Muscle of back (tissue), 11 donors: ENCODE measurements around the gene DNASE1L2. TPM values are rescaled to one million over a fixed set of nuclear protein-coding genes. Genes with fewer than 3 reads are reported as not detected.
A peak's percentile ranks its signal among the peaks of the same experiment; 100 is the strongest.

Source experiments
- DNase-seq, 3 donors: peaks; one replicate each; pipeline versions ENCODE4 v3.0.0 to v3.0.0-alpha.2; 2013
- polyA plus RNA-seq, 10 donors: library from polyadenylated mRNA; unstranded; fragments of 120-200 nt; gene quantifications; one replicate each; pipeline ENCODE4 v1.2.1, GENCODE V29; 2013; ENCODE audit not compliant: insufficient read length in 10 of 10

The DNASE1L2 gene
- polyA plus RNA-seq, 10 donors, result 0.35 to 1.1 (median 0.71) TPM

DNA sequence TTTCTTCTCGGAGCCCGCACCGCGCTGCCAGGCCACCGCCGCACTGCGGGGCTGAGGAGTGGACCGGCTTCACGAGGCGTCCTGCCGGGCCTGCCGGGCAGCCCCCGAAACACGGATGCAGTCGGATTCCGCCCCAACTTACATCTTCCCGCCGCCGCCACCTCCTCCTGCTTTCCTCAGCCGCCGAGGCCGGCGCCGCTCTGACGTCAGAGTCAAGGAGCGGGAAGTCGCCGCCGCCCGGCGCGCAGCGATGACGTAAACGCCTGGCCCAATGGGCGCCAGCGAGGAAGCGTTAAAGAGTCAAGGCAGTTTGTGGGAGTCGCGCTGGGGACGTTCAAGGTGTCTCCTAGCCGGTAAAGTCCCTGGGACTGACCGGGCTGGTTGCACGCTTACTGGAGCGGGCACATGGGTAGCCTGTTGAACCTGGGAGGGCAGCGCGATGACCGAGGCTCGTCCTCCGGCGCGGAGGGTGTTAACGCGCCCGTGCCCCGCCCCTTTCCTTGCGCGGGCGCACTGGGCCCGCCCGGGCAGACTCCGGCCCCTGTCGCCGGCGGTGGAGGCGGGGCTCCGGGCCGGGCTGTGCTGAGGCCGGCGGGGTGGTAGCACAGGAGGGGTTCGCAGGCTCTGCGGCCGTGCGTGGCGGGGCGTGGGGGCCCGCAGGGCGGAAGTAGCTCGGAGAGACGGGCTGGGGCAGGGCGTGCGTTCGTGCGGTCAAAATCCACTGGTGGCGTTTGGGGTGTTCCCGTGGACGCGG is 31.8 kb downstream of the DNASE1L2 start, which contains the start of gene RNPS1:
Gene RNPS1, minus strand, starts transcription at position 214 of the 754 bp plus-strand sequence. CDS start 3,483 bp downstream, outside the sequence.
- DNase-seq, result peak; percentile 97 to 100 (median 100)

DNA sequence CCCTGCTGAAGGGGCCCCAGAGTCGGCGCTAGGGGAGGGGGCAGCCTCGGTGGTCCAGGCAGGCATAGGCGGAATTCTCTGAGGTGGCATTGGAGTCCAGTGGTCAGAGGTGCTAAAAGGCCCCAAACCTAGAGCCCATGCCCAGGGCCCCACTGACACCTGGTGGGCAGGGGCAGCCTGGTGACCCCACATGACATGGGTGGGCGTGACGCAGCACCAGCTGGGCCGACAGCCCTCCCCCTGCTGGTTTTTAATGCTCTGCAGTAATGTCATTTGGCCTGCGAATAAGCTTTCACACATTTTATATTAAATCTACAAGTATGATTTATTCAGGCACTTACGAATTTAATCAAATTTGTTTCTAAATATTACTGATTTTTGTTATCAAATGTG is 33.8 kb downstream of the DNASE1L2 start:
- DNase-seq, result no peak

DNA sequence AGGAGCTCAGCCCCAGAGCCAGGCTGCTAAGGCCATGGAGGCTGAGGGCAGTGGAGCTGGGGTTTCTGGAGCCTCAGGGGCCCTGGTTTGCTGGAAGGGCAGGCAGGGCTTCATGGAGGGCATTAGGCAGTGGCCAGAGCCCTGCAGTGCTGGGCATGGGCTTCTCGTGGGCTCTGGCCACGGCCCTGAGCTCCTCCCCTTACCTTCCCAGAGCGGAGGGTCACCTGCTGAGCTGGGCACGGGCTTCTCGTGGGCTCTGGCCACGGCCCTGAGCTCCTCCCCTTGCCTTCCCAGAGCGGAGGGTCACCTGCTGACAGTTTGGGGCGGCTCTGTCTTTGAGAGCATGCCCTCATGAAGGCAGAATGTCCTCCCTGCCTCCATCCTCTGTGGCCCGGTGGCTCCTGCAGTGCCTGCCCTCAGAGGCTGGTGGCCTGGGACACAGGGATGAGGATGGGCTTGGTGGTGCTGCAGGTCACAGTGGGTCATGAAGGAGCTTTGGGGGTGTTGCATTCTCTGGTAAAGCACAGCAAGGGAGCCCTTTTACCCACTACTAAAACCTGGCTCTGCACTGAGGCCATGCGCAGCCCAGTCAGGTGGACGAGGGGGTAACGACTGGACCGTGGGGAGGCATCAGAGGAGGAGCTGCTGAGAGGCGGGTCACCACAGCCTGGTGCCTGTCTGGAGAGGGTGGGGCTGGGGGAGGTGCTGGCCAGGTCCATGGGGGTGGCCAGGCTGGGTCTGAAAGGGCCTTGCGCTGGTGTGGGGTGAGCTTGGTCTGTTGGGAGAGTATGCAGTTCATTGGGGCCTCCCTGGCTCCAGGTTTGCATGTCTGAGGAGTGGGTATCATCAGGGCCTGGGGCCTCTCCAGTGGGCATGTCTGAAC is 34.6 kb downstream of the DNASE1L2 start:
- no peak for DNase-seq

DNA sequence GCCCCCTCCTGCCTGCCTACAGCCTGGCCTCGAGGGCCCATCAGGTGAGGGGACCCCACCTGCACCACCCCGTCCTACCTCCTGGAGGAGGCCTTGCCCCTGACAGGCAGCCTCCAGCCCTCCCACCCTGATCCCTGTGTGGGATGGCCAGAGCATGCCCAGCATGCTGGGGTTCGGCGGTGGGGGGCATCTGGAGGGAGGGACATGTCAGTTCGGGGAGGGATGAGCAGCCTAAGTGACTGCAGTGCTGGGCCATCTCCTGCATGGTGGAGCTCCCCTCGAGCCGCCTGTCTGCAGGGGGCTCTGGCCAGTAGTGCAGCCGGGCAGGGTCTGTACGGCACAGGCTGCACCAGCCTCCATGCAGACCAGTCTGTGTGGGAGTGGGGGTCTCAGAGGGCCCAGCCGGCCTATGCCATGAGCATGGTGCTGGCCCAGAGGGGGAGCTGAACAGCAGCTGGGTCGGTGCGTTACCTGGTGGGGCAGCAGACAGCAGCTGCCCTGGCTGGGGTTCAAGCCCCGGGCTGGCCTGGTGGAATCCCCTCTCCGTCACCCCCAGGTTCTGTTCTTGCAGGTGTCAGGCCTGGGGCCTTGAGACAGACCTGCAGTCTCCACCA is 35.7 kb downstream of the DNASE1L2 start:
- no peak for DNase-seq

DNA sequence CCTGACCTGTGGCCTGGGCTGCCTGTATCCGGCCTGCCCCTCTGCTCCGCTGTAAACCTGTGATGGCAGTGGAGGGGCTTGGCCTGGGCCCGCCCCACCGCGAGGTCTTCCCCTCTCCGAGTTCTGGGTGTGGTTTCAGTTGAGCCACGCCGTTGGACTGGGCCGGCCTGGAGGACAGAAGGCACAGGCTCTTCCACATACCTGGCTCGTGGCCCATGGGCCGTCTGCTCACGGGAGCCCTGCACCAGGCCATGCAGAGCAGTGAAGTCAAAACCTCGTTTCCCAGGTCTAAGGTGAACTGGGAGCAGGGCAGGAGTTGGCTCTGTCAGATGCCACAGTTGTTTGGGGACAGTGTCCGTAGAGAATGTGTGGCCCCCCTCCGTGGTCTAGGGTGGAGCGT is 37.2 kb downstream of the DNASE1L2 start:
- no peak for DNase-seq

DNA sequence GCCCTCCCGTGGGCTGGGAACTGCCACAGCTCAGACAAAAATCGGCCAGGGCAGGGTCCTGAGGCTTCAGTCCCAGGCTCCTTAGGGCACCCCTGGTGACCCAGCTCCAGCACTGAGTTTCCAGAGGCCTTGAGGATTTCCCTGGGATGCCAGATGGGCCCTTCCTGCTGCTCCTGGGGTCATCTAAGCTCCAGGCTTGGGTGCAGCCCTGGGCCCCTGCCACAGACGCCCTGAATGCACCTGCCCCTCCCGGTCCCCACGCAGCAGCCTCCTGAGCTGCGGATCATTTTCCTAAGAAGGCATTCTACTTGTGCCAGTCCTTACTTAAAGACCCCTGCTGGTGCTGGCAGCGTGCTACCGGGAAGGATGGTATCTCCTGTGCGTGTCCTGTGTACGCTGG is 37.7 kb downstream of the DNASE1L2 start:
- no peak for DNase-seq

DNA sequence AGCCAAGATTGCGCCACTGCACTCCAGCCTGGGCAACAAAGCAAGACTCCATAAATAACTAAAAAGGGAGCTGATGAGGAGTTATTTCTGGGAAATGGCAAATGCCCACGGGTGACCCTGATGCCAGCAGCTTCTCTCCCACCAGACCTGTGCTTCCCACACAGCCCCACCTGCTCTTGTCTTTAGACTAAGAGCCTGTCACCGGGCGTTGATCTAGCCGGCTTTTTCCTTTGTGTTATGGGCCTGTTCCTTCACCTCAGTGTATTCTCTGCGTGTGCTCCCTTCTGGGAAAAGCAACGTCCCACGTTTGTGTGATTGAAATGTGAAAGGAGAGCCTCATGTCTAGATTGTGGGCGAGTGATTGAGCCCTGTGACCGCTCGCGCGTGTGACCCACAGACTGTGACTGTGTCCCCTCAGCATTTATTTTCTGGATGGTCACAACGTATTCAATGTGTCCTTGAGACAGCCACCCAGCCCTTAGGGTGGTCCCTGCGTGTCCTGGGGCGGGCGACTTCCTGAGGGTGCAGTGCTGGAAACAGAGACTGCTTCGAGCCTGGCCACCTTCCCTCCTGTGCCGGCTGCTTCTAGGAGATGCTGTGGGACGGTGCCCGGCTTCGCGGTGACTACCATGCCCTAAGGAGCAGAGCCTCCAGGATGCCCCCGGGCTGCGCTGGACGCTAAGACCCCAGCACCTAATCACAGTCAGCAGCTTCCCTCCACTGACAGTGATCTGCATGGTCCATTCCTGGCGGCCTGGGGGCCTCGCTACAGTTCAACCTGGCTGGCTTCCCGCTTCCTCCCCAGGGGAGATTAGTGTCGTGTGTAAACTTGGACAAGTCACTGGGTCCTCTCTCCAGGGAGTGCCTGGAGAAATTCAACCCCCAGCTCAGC is 39.5 kb downstream of the DNASE1L2 start:
- DNase-seq, result peak in 1 of 3 donors; percentile 23

DNA sequence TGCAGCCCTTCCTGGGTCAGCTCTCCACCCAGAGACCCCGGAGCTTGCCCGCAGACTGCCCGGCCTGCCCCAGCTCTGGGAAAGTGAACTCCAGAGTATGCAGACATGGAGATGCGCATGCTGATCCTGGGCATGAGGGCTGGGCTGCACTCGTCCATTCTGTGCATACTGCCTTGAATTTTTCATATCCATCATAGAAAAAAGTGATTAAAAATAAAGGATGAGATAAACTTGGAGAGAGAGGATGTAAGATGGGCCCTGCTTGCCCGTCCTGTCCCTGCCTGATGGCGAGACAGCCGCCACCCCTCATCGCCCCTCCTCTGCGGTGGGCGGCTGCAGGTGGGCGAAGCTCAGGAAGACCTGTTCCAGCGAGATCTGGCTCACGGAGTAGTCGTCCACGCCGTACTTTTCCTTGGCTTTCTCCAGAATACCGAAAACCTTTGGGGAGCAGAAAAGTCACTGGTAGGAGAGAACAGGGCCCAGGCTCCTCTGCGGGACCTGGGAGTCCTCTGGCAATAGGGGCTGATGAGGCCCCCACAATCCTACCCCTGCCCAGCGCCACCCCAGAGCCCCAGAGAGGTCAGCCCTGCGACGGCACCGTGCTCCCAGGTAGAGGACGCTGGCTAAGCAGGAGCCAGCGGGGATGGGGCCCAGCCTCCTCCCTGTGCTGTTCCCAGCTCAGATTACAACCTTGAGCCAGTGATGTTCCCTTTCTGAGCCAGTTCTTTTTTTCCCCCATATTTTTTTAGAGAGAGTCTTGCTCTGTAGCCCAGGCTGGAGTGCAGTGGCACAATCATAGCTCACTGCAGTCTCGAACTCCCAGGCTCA is 40.3 kb downstream of the DNASE1L2 start:
- no peak for DNase-seq

DNA sequence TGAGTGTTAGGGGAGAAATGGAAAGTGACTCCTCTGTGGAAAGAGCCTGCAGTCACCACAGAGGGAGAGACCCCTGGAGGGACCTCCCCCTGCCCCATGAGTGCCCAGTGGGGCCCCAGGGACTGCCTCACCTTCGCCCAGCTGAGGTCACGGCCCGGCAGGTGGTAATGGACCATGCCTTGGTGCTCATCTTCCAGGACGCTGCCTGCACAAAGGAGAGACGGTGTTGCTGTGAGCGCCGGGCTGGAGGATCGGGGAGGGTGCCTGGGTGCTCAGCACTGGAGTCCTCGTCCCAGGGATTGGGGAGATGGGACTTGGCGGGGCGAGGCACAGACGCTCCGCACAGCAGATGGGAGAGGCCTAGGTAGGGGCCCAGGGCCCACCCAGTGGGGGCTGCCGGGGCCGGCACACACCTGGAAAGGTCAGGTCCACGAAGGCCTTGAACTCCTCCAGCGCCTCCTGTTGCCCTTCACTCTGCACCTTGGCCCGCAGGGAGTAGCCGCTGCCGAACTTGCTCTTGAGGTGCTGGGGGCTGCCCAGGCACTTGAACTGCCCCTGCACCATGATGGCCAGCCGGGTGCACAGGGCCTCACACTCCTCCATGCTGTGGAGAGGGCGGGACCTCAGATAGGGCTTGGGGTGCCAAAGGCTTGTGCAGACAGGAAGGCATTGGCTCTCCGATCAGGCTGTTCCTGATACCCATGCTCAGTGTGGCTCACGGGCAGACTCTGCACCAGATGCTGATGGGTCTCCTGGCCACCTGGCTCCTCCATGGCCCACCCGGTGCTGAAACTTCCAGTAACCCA is 41.4 kb downstream of the DNASE1L2 start:
- DNase-seq, result no peak

DNA sequence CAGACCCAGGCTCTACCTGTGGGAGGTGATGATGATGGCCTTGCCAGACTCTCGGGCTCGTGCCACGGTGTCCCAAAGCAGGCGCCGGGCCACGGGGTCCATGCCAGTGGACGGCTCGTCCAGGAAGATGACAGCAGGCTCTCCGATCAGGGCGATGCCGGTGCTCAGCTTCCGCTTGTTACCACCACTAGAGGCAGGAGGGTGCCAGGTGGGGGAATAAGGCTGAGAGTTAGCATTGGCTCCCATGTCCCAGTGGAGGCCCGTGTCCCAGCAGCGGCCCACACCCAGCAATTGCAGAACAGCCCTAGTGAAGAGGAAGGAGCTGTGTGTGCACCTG is 42.0 kb downstream of the DNASE1L2 start:
- DNase-seq, result no peak

DNA sequence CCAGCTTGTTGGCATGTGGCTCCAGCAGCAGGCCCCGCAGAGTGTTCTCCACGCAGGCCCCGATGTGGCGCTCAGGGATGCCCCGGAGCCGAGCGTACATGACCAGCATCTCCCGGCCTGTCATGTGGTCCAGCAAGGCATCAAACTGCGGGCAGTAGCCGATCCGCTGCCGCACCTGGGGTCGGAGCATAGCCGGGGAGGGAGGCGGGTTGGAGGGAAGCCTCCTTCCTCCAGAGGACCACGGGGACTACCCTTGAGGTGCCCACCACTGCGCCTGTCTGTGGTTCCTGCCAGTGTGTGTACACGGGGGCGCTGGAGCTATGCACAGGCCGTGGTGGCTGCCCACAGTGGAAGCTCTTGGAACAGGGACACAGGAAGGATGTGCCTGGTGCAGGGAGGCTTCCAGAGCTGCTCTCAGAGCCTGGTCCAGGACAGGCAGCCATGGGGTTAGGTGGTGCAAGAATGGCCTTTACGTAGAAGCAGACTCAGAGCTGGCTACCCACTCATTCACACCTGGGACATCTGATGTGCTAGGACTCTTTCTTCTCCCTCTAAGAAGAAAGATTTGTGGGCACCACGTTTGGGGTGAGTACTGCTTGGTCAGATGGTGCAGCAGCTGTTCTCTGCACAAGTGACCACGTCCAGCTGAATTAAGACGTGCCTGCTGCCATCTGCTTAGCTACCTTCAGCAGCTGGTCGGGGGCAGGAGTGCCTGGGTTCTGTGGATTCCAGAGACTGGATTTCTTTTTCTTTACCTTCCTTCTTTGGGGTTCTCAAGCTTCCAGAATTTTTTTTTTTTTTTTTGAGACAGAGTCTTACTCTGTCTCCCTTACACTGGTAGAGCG is 42.9 kb downstream of the DNASE1L2 start:
- no peak for DNase-seq

DNA sequence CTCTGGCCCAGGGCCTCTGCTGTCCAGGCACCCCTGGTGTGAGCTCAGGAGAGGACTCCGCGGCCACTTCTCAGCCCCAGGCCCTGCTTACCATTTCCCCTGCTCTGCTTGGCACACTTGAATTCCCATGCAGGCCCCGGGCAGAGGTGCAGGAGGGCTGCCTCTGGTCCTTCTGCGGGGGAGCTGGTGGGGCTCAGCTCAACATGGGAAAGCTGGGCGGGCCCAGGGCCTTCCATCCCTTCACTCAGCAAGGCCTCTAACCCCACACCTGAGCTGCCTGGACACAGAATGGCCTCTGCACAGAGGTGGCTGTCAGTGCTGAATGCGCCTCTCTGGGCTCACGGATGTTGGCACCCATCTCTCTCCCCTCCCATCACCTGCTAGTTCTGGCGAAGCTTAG is 44.2 kb downstream of the DNASE1L2 start:
- DNase-seq, result no peak

DNA sequence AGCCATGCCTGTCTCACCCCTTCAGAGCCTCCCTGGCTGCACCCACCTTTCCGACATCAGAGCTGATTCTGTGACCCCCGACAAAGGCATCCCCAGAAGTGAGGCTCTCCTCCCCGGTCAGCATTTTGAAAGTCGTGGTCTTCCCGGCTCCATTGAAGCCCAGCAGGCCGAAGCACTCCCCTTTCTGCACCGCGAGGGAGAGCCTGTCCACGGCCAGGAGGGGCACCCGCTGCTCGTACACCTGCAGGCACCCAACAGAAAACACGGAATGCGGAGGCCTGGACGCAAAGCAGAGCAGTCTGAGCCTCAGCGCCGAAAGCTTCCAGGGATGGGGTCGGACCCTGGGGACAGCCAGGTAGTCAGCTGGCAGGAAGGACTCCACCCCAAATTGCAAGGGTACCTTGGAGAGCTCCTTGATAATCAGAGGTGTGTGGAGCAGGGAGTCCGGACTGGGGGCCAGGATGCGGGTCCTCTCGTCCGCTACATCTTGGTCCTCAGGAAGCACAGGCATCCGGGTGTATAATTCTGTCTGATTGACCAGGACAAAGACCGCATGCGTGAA is 44.8 kb downstream of the DNASE1L2 start:
- DNase-seq, result no peak

DNA sequence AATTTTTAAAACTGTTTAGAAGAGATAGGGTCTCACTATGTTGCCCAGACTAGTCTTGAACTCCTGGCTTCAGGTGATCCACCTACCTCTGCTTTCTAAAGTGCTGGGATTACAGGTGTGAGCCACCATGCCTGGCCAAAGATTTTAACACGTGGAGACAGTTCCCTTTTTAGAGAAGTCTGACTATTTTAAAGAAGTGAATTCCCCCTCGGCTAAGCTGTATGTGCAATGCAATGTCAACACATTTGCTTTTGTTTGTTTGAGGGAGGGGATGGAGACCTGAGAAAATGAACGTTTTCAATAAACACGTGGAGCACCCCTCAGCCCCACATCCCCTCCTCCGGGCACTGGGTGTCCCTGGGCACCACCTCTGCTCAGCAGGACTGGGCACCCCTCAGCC is 46.0 kb downstream of the DNASE1L2 start:
- DNase-seq, result no peak

DNA sequence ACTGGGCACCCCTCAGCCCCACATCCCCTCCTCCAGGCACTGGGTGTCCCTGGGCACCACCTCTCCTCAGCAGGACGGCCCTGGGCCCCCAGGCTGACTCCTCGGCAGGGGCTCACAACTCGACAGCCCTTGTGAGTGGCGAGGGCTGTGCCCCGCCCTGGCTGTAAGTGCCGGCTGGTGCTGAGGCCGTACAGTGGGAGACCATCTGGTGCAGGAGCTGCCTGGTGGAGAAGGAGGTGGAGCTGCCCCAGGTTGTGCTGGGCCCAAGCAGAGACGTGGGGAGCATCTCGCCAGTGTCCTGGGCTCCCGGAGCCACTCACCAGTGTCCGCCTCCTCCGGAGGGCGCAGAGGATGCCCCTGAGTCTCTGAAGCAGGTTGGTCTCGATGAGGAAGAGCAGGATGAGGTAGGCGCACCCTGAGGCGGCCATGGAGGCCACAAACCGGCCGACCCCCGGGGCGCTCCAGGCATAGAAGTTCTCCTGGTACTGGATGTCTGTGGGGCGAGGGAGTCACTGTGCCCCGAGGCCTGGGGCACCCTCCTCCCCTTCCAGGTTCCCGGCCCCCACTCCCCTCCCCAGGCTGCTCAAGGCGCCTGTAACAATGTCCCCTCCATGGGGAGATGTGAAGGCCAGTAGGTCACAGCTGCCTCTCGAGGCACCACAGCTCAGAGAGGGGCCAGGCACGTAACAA is 46.8 kb downstream of the DNASE1L2 start:
- DNase-seq, result no peak

DNA sequence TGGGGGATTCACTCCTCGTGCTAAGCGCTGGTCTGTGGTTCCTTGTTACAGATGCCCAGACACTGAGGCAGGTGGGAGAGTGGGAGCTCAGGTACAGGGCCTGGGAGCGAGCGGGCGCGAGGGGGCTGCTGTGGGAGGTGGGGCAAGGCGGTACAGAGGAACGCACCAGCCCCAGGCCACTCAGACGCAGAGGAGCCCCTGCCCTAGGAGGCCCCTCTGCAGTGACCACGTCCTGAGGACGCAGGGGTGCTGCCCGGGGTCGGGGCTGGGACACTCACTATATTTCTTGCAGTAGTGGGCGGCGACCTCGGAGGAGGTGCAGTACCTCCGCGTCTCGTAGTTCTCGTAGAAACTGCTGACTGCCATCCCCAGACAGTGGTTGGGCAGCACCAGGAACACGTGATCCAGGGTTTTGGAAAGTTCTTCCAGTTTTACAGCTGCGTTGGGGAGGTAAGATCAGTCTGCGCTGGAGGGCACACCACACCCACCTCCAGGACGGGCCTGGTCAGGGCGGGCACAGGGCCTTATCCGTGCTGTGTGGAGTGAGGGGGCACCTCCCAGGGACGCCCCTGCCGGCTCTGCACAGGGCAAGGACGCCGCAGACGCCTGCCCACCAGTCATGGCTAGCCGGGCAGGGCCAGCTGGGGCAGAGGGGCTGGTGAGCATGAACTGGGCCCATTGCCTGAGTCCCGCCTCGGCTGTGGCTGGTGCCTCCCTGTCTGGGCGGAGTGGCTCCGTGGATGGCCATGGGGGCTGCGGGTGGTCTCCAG is 47.9 kb downstream of the DNASE1L2 start:
- no peak for DNase-seq
